ENCODE results near the gene NT5C2. TPM values are rescaled to one million over a fixed set of nuclear protein-coding genes. Genes with fewer than 3 reads are reported as not detected.

Gene NT5C2
- total and polyA plus RNA-seq, 2 of the 4 experiments (the other 2 are of a cell fraction) = 60.0 to 65.1 TPM

DNA sequence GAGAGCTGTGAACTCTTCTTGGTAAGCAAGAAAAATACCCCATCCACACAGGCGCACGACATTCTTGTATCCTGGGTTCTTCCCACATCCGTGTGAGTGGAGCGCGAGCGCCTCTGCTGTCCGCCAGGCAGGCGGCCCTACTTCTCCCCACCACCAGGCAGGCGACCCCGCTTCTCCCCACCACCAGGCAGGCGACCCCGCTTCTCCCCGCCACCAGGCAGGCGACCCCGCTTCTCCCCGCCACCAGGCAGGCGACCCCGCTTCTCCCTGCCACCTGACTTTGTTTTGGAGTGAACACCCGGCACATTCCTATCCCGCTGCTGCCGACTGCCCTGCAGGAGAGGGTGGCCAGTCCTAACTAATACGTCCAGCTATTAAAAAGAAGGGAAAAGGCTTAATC is 120.8 kb downstream of the NT5C2 start:
- Histone ChIP-seq H4K8ac (ENCODE audit: low read depth in 2 of 2, low read length in 2 of 2) (no peak overlapping the region), H2BK15ac (ENCODE audit: low read depth, low read length) (no peak overlapping the region), H3K4ac (ENCODE audit: low read depth, low read length) (no peak overlapping the region), H3K36me3 (ENCODE audit: control insufficient read depth, insufficient read depth, low read length) (peaks cover 30% of the 10 kb centered on the region), H4K91ac (ENCODE audit: insufficient read depth, low read depth, low read length) (no peak overlapping the region), H3K79me1 (ENCODE audit: low read depth in 1 of 2, low read length in 2 of 2) (peaks cover 8 to 31% of the 10 kb centered on the region in 2 experiments; a peak in 3 of 4 replicates), H3K27ac (ENCODE audit: insufficient read depth, low read length) (no peak overlapping the region), H3K9me1 (ENCODE audit: insufficient read depth, low read length) (peaks cover 4% of the 10 kb centered on the region; the same call in 1 of the 2 replicates), H2AK9ac (replicated peaks; ENCODE audit: low read depth, low read length, poor library complexity) (no peak overlapping the region), H3K23ac (ENCODE audit: low read depth, low read length) (no peak overlapping the region), H2AK5ac (ENCODE audit: low read depth, low read length) (no peak overlapping the region), H3K18ac (ENCODE audit: low read depth, low read length) (no peak overlapping the region), H3K9ac (ENCODE audit: low read depth, low read length) (no peak overlapping the region), H3K56ac (ENCODE audit: extremely low read depth, insufficient read depth, low read length) (no peak overlapping the region), H3K4me3 (ENCODE audit: insufficient read depth, low read depth, low read length) (no peak overlapping the region), H2AFZ (replicated peaks; ENCODE audit: low read length, poor library complexity) (no peak overlapping the region), H2BK5ac (ENCODE audit: low read depth, low read length, poor library complexity, severe bottlenecking) (no peak overlapping the region), H4K5ac (ENCODE audit: low read depth, low read length) (no peak overlapping the region), H3K27me3 (ENCODE audit: control insufficient read depth, insufficient read depth, low read length) (no peaks in the 10 kb centered on the region), H3K4me2 (ENCODE audit: low read depth, low read length) (no peak overlapping the region), H3K14ac (replicated peaks; ENCODE audit: low read depth, low read length) (no peak overlapping the region), H2BK120ac (ENCODE audit: low read depth, low read length) (no peak overlapping the region), H2BK20ac (ENCODE audit: low read depth, low read length) (no peak overlapping the region), H4K20me1 (ENCODE audit: insufficient read depth, low read length) (0 out of 2 replicates have a peak, but pooled peaks cover 5% of the 10 kb centered on the region), H3K4me1 (ENCODE audit: control insufficient read depth, insufficient read depth, low read length) (peaks cover 4% of the 10 kb centered on the region; the same call in 1 of the 2 replicates), H3K9me3 (ENCODE audit: control insufficient read depth, insufficient read depth, low read length) (no peaks in the 10 kb centered on the region)
- in situ Hi-C loops (cut with MboI; ENCODE audit: low sequenced_read_pairs) = loop anchor here (5.0 kb wide), 1 partner anchor 240 kb away; no protein-coding TSS in a partner anchor
- intact Hi-C loops (cut with micrococcal nuclease) = no loop called here
- ATAC-seq (ENCODE audit: low read depth) = no peak
- dilution Hi-C loops (cut with HindIII; ENCODE audit: low sequenced_read_pairs, unreplicated experiment) = no loop called here
- WGBS, 2 experiments (ENCODE audit: extremely low coverage in 2 of 2, insufficient read length in 1 of 2) = 95% methylated on average over 8 of the region's 22 CpGs; no CpG with 5 or more reads in 1 of the 2 experiments
- TF ChIP-seq MXI1 (IDR thresholded peaks at IDR 0.05; ENCODE audit: borderline replicate concordance, low read depth, low read length) = no peak
- TF ChIP-seq MAFK (IDR thresholded peaks at IDR 0.05; ENCODE audit: low read depth, low read length) = no peak
- no peak for TF ChIP-seq RAD21 (IDR thresholded peaks at IDR 0.05; ENCODE audit: low read length)
- TF ChIP-seq, protein P1, sequence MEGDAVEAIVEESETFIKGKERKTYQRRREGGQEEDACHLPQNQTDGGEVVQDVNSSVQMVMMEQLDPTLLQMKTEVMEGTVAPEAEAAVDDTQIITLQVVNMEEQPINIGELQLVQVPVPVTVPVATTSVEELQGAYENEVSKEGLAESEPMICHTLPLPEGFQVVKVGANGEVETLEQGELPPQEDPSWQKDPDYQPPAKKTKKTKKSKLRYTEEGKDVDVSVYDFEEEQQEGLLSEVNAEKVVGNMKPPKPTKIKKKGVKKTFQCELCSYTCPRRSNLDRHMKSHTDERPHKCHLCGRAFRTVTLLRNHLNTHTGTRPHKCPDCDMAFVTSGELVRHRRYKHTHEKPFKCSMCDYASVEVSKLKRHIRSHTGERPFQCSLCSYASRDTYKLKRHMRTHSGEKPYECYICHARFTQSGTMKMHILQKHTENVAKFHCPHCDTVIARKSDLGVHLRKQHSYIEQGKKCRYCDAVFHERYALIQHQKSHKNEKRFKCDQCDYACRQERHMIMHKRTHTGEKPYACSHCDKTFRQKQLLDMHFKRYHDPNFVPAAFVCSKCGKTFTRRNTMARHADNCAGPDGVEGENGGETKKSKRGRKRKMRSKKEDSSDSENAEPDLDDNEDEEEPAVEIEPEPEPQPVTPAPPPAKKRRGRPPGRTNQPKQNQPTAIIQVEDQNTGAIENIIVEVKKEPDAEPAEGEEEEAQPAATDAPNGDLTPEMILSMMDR (conservative IDR thresholded peaks at IDR 0.05; ENCODE audit: low read depth, low read length) = no peak
- TF ChIP-seq SMC3 (IDR thresholded peaks at IDR 0.05; ENCODE audit: low read depth, low read length) = no peak
- no peak for TF ChIP-seq RFX5 (IDR thresholded peaks at IDR 0.05; ENCODE audit: low read depth, low read length)
- no peak for TF ChIP-seq CEBPB (IDR thresholded peaks at IDR 0.05; ENCODE audit: low read depth, low read length)
- DNase-seq = no peak
- CTCF ChIA-PET = no interaction called here
- no TSS peak for BruUV-seq (replicated peaks)
- POLR2A ChIA-PET (ENCODE audit: unreplicated experiment) = no interaction called here

All from IMR-90 (cell line).